ENCODE data around the gene ACTR3.

Gene ACTR3

GRCh38 chr2:114001152-114001551 lies 111.3 kb downstream of the ACTR3 start:
- DNase-seq (ENCODE audit: low read depth in 3 of 3), result no peak

- DNase-seq (ENCODE audit: low read depth in 3 of 3), result no peak
Observed at GRCh38 chr2:114001937-114002336, 112.0 kb downstream of the ACTR3 start.

GRCh38 chr2:114005110-114005783 lies 115.4 kb downstream of the ACTR3 start:
- no peak for DNase-seq (ENCODE audit: low read depth in 3 of 3)

- DNase-seq (ENCODE audit: low read depth in 3 of 3), result no peak
Observed at GRCh38 chr2:114006460-114006859, 116.6 kb downstream of the ACTR3 start.

GRCh38 chr2:114007436-114007835 lies 117.5 kb downstream of the ACTR3 start:
- no peak for DNase-seq (ENCODE audit: low read depth in 3 of 3)

GRCh38 chr2:114008720-114009119 lies 118.8 kb downstream of the ACTR3 start:
- no peak for DNase-seq (ENCODE audit: low read depth in 3 of 3)

- DNase-seq (ENCODE audit: low read depth in 3 of 3), result no peak
Observed at GRCh38 chr2:114009205-114009944, 119.5 kb downstream of the ACTR3 start.

GRCh38 chr2:114010001-114010400 lies 120.1 kb downstream of the ACTR3 start:
- DNase-seq (ENCODE audit: low read depth in 3 of 3), result no peak

GRCh38 chr2:114011713-114012112 lies 121.8 kb downstream of the ACTR3 start:
- DNase-seq (ENCODE audit: low read depth in 3 of 3), result no peak

All from stimulated activated CD4-positive, alpha-beta T cell treated with anti-CD3 and anti-CD28 coated beads, TNF-alpha, amount 100 ng/mL, for 4 hours (primary cell).